Testis (tissue), 3 donors: Measurements from ENCODE around the gene MPPED1. TPM values are rescaled to one million over a fixed set of nuclear protein-coding genes. Genes with fewer than 3 reads are reported as not detected.

Experiments
- DNase-seq: peaks from one replicate; pipeline ENCODE4 v3.0.0-alpha.2; 2019
- H3K27ac ChIP-seq, 2 donors: fragments of 200-600 bp; sonication (generic); one replicate each; pipeline ENCODE4 v1.5.1; 2019
- H3K27me3 ChIP-seq: fragments of 200-600 bp; sonication (generic); one replicate; pipeline ENCODE4 v1.5.1; 2019
- H3K36me3 ChIP-seq: fragments of 200-600 bp; sonication (generic); one replicate; pipeline ENCODE4 v1.5.1; 2017; ENCODE audit warnings: low read depth; ENCODE audit errors: missing control alignments
- H3K4me1 ChIP-seq: fragments of 200-600 bp; sonication (generic); one replicate; pipeline ENCODE4 v1.5.1; 2019
- H3K4me3 ChIP-seq, 2 donors: fragments of 200-600 bp; sonication (generic); one replicate each; pipeline ENCODE4 v1.5.1; 2017 to 2019
- H3K9me3 ChIP-seq: fragments of 200-600 bp; sonication (generic); one replicate; pipeline ENCODE4 v1.5.1; 2017
- POLR2A ChIP-seq: fragments of 450-650 bp; IDR thresholded peaks from one replicate; pipeline ENCODE4 v1.6.1; 2017; ENCODE audit warnings: antibody characterized with exemption, mild to moderate bottlenecking, moderate library complexity
- WGBS, 2 donors: methylation state at CpG; one replicate each; pipeline ENCODE4 v1.1.5; 2018; 5-methylcytosine and 5-hydroxymethylcytosine counted together
- intact Hi-C: fragments of 100-400 bp; cut with DNase I; formaldehyde crosslinking; loops from one replicate; pipeline ENCODE4 v1.15.1; 2023; ENCODE audit warnings: low total_unique reads
- polyA plus RNA-seq: library from polyadenylated mRNA; stranded (reverse); fragments of 350-450 nt; fragmentation: Illumina TruSeq; extraction: RNeasy Lipid Tissue Mini Kit (QIAGEN cat#74804); gene quantifications from one replicate; pipeline ENCODE4 v1.2.3, GENCODE V29; 2014; ENCODE audit warnings: low read depth, low replicate concordance; ENCODE audit not compliant: insufficient read depth
- total RNA-seq, 2 donors: library from RNA; depleted of rRNA; stranded (reverse); fragments of >200 nt; gene quantifications; one replicate each; pipeline ENCODE4 v1.2.3, GENCODE V29; 2016
- TF ChIP-seq, protein P1 (sequence below), 3 experiments: fragments of 450-650 bp in 2 of 3; fragments of 200-600 bp in 1 of 3; sonication (generic) in 1 of 3; IDR thresholded peaks; one replicate each; pipeline ENCODE4 v1.5.1; 2016 to 2019; ENCODE audit warnings: antibody characterized with exemption in 3 of 3, mild to moderate bottlenecking in 2 of 3, moderate library complexity in 1 of 3

MPPED1 gene
- total and polyA plus RNA-seq, 3 donors from 2014 or later, result 1.3 to 5.9 (median 4.1) TPM

DNA sequence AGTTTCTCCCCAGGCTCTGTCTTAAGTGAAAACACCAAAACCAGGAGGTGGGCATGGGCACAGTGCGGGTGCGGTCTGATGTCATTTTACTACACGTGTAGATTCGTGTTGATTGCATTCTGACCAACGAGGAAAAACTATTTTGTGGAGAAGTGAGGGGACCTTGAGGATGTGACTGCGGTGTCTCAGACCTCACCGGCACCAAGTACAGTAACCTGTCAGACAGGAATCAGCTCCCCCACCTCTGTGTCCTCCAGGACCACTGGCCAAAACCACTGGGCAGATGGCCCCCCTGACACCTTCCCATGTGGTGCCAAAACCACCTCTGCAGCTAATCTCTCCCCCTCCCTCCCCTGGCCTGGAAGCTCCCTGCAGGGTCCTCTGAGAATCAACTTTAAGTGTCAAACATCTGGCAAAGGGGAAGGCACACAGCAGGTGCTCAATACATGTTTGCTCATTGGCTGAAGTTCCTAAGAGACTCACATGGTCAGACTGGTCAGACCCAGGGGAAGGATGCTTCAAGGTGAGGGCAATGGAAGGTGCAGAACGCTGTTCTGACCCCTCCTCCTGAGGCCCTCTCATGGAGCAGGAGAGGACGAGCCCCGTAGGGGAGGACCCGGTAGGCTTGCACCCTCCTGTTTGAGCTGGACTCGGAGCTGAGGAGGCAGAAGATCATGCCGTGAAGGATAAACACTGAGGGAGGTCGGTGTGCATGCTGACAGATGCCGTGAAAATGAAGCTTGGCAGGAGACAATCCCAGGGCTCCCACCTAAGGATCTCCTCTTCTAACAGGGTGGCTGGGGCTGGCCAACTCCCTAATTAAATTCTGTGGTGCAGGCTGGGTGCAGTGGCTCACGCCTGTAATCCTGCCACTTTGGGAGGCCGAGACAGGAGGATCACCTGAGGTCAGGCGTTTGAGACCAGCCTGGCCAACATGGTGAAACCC lies 129.9 kb downstream of the MPPED1 start:
- Histone ChIP-seq H3K9me3 (no peaks in the 10 kb centered on the region), H3K36me3 (no peaks in the 10 kb centered on the region), H3K4me3 (no peak overlapping the region), H3K27me3 (no peaks in the 10 kb centered on the region), H3K27ac (no peak overlapping the region), H3K4me1 (no peaks in the 10 kb centered on the region)
- no peak for TF ChIP-seq POLR2A
- TF ChIP-seq, protein P1, sequence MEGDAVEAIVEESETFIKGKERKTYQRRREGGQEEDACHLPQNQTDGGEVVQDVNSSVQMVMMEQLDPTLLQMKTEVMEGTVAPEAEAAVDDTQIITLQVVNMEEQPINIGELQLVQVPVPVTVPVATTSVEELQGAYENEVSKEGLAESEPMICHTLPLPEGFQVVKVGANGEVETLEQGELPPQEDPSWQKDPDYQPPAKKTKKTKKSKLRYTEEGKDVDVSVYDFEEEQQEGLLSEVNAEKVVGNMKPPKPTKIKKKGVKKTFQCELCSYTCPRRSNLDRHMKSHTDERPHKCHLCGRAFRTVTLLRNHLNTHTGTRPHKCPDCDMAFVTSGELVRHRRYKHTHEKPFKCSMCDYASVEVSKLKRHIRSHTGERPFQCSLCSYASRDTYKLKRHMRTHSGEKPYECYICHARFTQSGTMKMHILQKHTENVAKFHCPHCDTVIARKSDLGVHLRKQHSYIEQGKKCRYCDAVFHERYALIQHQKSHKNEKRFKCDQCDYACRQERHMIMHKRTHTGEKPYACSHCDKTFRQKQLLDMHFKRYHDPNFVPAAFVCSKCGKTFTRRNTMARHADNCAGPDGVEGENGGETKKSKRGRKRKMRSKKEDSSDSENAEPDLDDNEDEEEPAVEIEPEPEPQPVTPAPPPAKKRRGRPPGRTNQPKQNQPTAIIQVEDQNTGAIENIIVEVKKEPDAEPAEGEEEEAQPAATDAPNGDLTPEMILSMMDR (IDR thresholded peaks at IDR 0.05), result no peak
- no peak for DNase-seq
- intact Hi-C loops, result no loop called here
- whole genome bisulfite sequencing, 2 donors, result 74 to 91% methylated on average over 12 to 18 of the region's 18 CpGs

DNA sequence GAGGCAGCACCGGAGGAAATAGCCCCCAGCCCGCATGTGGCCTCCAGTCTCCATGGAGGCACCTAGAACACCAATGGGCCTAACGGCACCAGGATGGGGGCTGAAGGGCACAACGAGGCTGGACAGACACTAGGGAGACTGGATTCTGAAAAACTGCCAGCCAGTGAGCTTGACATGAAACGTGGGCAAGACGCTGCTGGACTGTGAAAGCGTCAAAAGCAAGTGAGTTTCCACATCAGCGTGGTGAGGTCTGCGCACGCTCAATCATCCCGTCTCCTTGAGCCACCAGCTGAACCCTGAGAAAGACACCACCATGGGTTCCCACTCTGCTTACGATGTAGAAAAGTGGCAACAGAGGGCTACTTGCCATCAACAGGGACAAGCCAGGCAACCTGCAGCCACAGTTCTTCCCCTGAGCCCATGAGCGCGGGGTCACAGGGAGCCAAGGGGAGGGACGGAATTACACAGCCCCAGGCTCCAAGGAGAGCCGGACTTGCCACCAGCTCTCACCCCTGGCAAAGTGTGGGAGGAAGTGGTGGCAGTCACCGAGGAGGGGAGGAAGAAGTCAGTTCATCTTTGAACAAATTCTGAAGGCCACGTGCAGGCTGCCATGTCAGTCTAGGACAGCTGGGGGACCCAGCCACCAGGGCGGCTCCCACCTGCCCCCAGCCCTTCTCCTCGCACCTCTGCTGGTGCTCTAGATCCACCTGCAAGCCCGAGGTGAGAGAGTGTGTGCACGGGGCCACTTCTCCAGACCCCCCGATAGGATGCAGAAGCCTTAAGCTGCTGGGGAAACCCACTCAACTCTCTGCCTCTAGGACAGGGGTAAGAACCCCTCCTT lies 131.1 kb downstream of the MPPED1 start:
- DNase-seq, result no peak
- Histone ChIP-seq H3K9me3 (no peaks in the 10 kb centered on the region), H3K4me3 (no peak overlapping the region), H3K36me3 (no peaks in the 10 kb centered on the region), H3K27ac (no peak overlapping the region), H3K4me1 (no peaks in the 10 kb centered on the region), H3K27me3 (no peaks in the 10 kb centered on the region)
- TF ChIP-seq POLR2A, result no peak
- TF ChIP-seq, protein P1 (IDR thresholded peaks at IDR 0.05), result no peak
- intact Hi-C loops, result no loop called here
- 83 to 91% methylated on average over 22 to 23 of the region's 23 CpGs for WGBS, 2 donors

GRCh38 chr22:43543522-43544288 lies 131.9 kb downstream of the MPPED1 start:
- Histone ChIP-seq H3K27me3 (no peaks in the 10 kb centered on the region), H3K9me3 (no peaks in the 10 kb centered on the region), H3K4me3 (no peak overlapping the region), H3K27ac (no peak overlapping the region), H3K36me3 (no peaks in the 10 kb centered on the region), H3K4me1 (no peaks in the 10 kb centered on the region)
- 92 to 96% methylated on average over 12 of the region's 12 CpGs for WGBS, 2 donors
- intact Hi-C loops, result no loop called here
- DNase-seq, result no peak
- TF ChIP-seq POLR2A, result no peak
- TF ChIP-seq, protein P1 (IDR thresholded peaks at IDR 0.05), result no peak

- Histone ChIP-seq H3K27ac (no peak overlapping the region), H3K36me3 (no peaks in the 10 kb centered on the region), H3K27me3 (no peaks in the 10 kb centered on the region), H3K4me3 (no peak overlapping the region), H3K9me3 (no peaks in the 10 kb centered on the region), H3K4me1 (no peaks in the 10 kb centered on the region)
- no peak for TF ChIP-seq POLR2A
- TF ChIP-seq, protein P1 (IDR thresholded peaks at IDR 0.05), result no peak
- no peak for DNase-seq
- intact Hi-C loops, result no loop called here
- 80 to 87% methylated on average over 4 of the region's 4 CpGs for WGBS, 2 donors
Measured at GRCh38 chr22:43544289-43544673, 132.5 kb downstream of the MPPED1 start.
